HL-60 (cell line): ENCODE data around the gene XXYLT1.

Experiments
- DNase-seq, 2 experiments: peaks; one replicate each; pipeline ENCODE4 v3.0.0-alpha.2; 2010 to 2020; ENCODE audit warnings: low read depth in 1 of 2, low spot score in 1 of 2
- H3K27ac ChIP-seq: fragments of 250-450 bp; sonication (Bioruptor Pico); replicated peaks from 2 replicates; pipeline ENCODE4 v1.5.1; 2020; ENCODE audit warnings: mild to moderate bottlenecking, moderate library complexity
- H3K27me3 ChIP-seq: fragments of 250-450 bp; sonication (Bioruptor Pico); 2 replicates; pipeline ENCODE4 v1.5.1; 2021; ENCODE audit warnings: mild to moderate bottlenecking, moderate library complexity; ENCODE audit not compliant: insufficient read depth, poor library complexity, severe bottlenecking
- H3K4me3 ChIP-seq: replicated peaks from 2 replicates; pipeline ENCODE4 v1.5.1; 2011; ENCODE audit warnings: mild to moderate bottlenecking, control low read depth, low read length; ENCODE audit not compliant: insufficient read depth
- CTCF ChIP-seq: IDR thresholded peaks from one replicate; pipeline ENCODE4 v1.5.1; 2011; ENCODE audit warnings: low read length, control low read depth, inconsistent platforms; ENCODE audit not compliant: insufficient read depth
- GABPA ChIP-seq: IDR thresholded peaks from 2 replicates; pipeline ENCODE4 v1.6.1; 2012; ENCODE audit warnings: low read depth
- POLR2AphosphoS5 ChIP-seq: IDR thresholded peaks from 2 replicates; pipeline ENCODE4 v1.6.1; 2012; ENCODE audit warnings: low read depth
- REST ChIP-seq: IDR thresholded peaks from 2 replicates; pipeline ENCODE4 v1.6.1; 2012; ENCODE audit warnings: low read depth; ENCODE audit not compliant: insufficient replicate concordance
- SPI1 ChIP-seq: IDR thresholded peaks from 2 replicates; pipeline ENCODE4 v1.6.1; 2012; ENCODE audit warnings: low read depth, mild to moderate bottlenecking, borderline replicate concordance

XXYLT1 gene

GRCh38 chr3:195159117-195159813 lies 111.7 kb downstream of the XXYLT1 start:
- H3K27me3 ChIP-seq: no peaks in the 10 kb centered on the region
- no peak overlapping the region for H3K4me3 ChIP-seq
- no peak for TF ChIP-seq GABPA
- TF ChIP-seq REST: no peak
- no peak for TF ChIP-seq CTCF
- TF ChIP-seq POLR2AphosphoS5: no peak
- TF ChIP-seq SPI1: no peak
- no peak for DNase-seq
- H3K27ac ChIP-seq: no peak overlapping the region

- no peaks in the 10 kb centered on the region for H3K27me3 ChIP-seq
- TF ChIP-seq SPI1 (no peak), POLR2AphosphoS5 (no peak), CTCF (no peak), REST (no peak), GABPA (no peak)
- no peak overlapping the region for H3K4me3 ChIP-seq
- no peak overlapping the region for H3K27ac ChIP-seq
- no peak for DNase-seq
Measured at GRCh38 chr3:195156286-195156890, 114.6 kb downstream of the XXYLT1 start.

- no peaks in the 10 kb centered on the region for H3K27me3 ChIP-seq
Measured at GRCh38 chr3:195155570-195156241, 115.3 kb downstream of the XXYLT1 start.

More at GRCh38 chr3:195155570-195156241, 115.3 kb downstream of the XXYLT1 start:
- Histone ChIP-seq H3K4me3 (no peak overlapping the region), H3K27ac (no peak overlapping the region)
- TF ChIP-seq REST (no peak), CTCF (no peak), POLR2AphosphoS5 (no peak), GABPA (no peak), SPI1 (no peak)
- DNase-seq: no peak
